Endothelial cell of umbilical vein (primary cell): Measurements from ENCODE around the gene SPAG16. TPM values are rescaled to one million over a fixed set of nuclear protein-coding genes. Genes with fewer than 3 reads are reported as not detected.

Experiments used
- BruUV-seq: library from RNA; stranded (reverse); fragments of 400-500 nt; replicated peaks from 2 replicates; lab custom pipeline; 2021; lab: Mats Ljungman, UMichigan
- CTCF ChIA-PET: fragments of 300-600, 350-600 bp; sonication (Branson Sonifier 250); formaldehyde crosslinking; loops from one replicate; lab custom pipeline; 2021; ENCODE audit warnings: antibody characterized with exemption, inconsistent platforms; lab: Charles Lee
- POLR2A ChIA-PET: fragments of 300-600, 350-600 bp; sonication (Branson Sonifier 250); formaldehyde crosslinking; loops from one replicate; lab custom pipeline; 2021; ENCODE audit warnings: antibody characterized with exemption, inconsistent platforms; lab: Charles Lee
- DNase-seq: peaks from one replicate; pipeline ENCODE4 v3.0.0-alpha.2; 2011; ENCODE audit warnings: low read depth, low spot score
- FAIRE-seq: peaks from 2 replicates; lab custom pipeline; 2011; peaks lifted over from hg19 to GRCh38; lab: Jason Lieb, UNC
- H2AFZ ChIP-seq: 2 replicates; pipeline ENCODE4 v1.6.0; 2012; ENCODE audit warnings: low read depth, low read length, control low read depth, inconsistent platforms
- H3K27ac ChIP-seq: 2 replicates; pipeline ENCODE4 v1.5.1; 2011; ENCODE audit warnings: low read depth, mild to moderate bottlenecking, control low read depth, low read length, moderate library complexity; ENCODE audit not compliant: insufficient read depth
- H3K27me3 ChIP-seq, 2 experiments: 2 replicates each; pipeline versions ENCODE4 v1.6.0 to v1.6.1; 2011; ENCODE audit warnings: low read length in 2 of 2, mixed read lengths in 1 of 2; ENCODE audit not compliant: control insufficient read depth in 2 of 2, insufficient read depth in 2 of 2
- H3K36me3 ChIP-seq, 2 experiments: 2 replicates in 1 of 2; 3 replicates in 1 of 2; pipeline ENCODE4 v1.5.1; 2011; ENCODE audit warnings: low read length in 2 of 2, mild to moderate bottlenecking in 1 of 2, moderate library complexity in 1 of 2; ENCODE audit not compliant: control insufficient read depth in 2 of 2, insufficient read depth in 2 of 2; ENCODE audit errors: extremely low read depth in 1 of 2
- H3K4me1 ChIP-seq: 3 replicates; pipeline ENCODE4 v1.5.1; 2011; ENCODE audit warnings: mild to moderate bottlenecking, low read length; ENCODE audit not compliant: control insufficient read depth, insufficient read depth; ENCODE audit errors: extremely low read depth
- H3K4me2 ChIP-seq: 2 replicates; pipeline ENCODE4 v1.6.1; 2011; ENCODE audit warnings: low read length, control low read depth, mixed read lengths; ENCODE audit not compliant: insufficient read depth
- H3K4me3 ChIP-seq, 3 experiments: fragments of 200-600 bp in 1 of 3; sonication (generic), shearing (Covaris generic) in 1 of 3; replicated peaks in 1 of 3; 2 replicates each; pipeline ENCODE4 v1.5.1; 2011 to 2016; ENCODE audit warnings: control low read depth in 3 of 3, low read length in 3 of 3, mild to moderate bottlenecking in 2 of 3, inconsistent platforms in 1 of 3, low read depth in 1 of 3, moderate library complexity in 1 of 3; ENCODE audit not compliant: insufficient read depth in 1 of 3
- H3K79me2 ChIP-seq: 2 replicates; pipeline ENCODE4 v1.6.0; 2012; ENCODE audit warnings: low read length, inconsistent platforms; ENCODE audit not compliant: control insufficient read depth, insufficient read depth
- H3K9ac ChIP-seq: replicated peaks from 2 replicates; pipeline ENCODE3; 2011; ENCODE audit warnings: low read length, control low read depth; ENCODE audit not compliant: insufficient read depth; ENCODE audit errors: extremely low read depth
- H3K9me1 ChIP-seq: replicated peaks from 3 replicates; pipeline ENCODE4 v1.6.0; 2011; ENCODE audit warnings: mild to moderate bottlenecking, low read length; ENCODE audit not compliant: control insufficient read depth, insufficient read depth; ENCODE audit errors: extremely low read depth
- H3K9me3 ChIP-seq: replicated peaks from 2 replicates; pipeline ENCODE4 v1.5.1; 2012; ENCODE audit warnings: low read length, inconsistent platforms; ENCODE audit not compliant: control insufficient read depth, insufficient read depth
- H4K20me1 ChIP-seq: replicated peaks from 2 replicates; pipeline ENCODE3; 2011; ENCODE audit warnings: mild to moderate bottlenecking, low read length; ENCODE audit not compliant: control insufficient read depth, insufficient read depth; ENCODE audit errors: extremely low read depth
- EZH2 ChIP-seq: IDR thresholded peaks from 2 replicates; pipeline ENCODE4 v1.6.1; 2012; ENCODE audit warnings: borderline replicate concordance, low read depth, mild to moderate bottlenecking, moderate library complexity, low read length, inconsistent platforms; ENCODE audit not compliant: severe bottlenecking
- FOS ChIP-seq: IDR thresholded peaks from 2 replicates; pipeline ENCODE4 v1.6.1; 2011; ENCODE audit warnings: mild to moderate bottlenecking, low read length, moderate library complexity, borderline replicate concordance; ENCODE audit not compliant: insufficient read depth
- GATA2 ChIP-seq: IDR thresholded peaks from 2 replicates; pipeline ENCODE4 v1.7.0; 2011; ENCODE audit warnings: low read depth, mild to moderate bottlenecking, moderate library complexity, mixed read lengths, low read length; ENCODE audit not compliant: insufficient read length, insufficient read depth
- JUN ChIP-seq: IDR thresholded peaks from 2 replicates; pipeline ENCODE4 v1.6.1; 2011; ENCODE audit warnings: borderline replicate concordance, low read depth; ENCODE audit not compliant: insufficient read length, insufficient read depth
- MYC ChIP-seq: IDR thresholded peaks from one replicate; pipeline ENCODE4 v1.6.1; 2011; ENCODE audit warnings: mild to moderate bottlenecking, low read depth, low read length
- POLR2A ChIP-seq: IDR thresholded peaks from 2 replicates; pipeline ENCODE4 v1.6.1; 2012; ENCODE audit warnings: low read depth, mild to moderate bottlenecking, control low read depth, low read length
- POLR2AphosphoS5 ChIP-seq: IDR thresholded peaks from 2 replicates; pipeline ENCODE4 v1.6.1; 2012; ENCODE audit warnings: low read depth, mild to moderate bottlenecking, control low read depth, low read length, moderate library complexity; ENCODE audit not compliant: insufficient read depth
- dilution Hi-C: fragments of 300-500 bp; cut with MboI; formaldehyde crosslinking; loops from one replicate; pipeline ENCODE4 v1.15.0; 2019; ENCODE audit warnings: low sequenced_read_pairs; ENCODE audit not compliant: extremely low pct_ligation_motif_present
- intact Hi-C: fragments of 100-400 bp; cut with micrococcal nuclease; formaldehyde crosslinking; loops from one replicate; pipeline ENCODE4 v1.10.0; 2022
- polyA plus RNA-seq, 4 experiments: library from polyadenylated mRNA; depleted of rRNA in 3 of 4; stranded (reverse) in 3 of 4; unstranded in 1 of 4; fragments of >200 nt; gene quantifications; 2 replicates each; pipeline versions ENCODE4 v1.2.1 to v1.2.3, GENCODE V29; 2011 to 2012; ENCODE audit warnings: missing spikeins in 1 of 4
- total RNA-seq: library from RNA; stranded (reverse); gene quantifications from 2 replicates; pipeline ENCODE4 v1.2.3, GENCODE V29; 2021
- TF ChIP-seq, protein P1 (sequence below), 2 donors: IDR thresholded peaks; 1 replicate in 1 of 2; 2 replicates in 1 of 2; pipeline ENCODE4 v1.5.1; 2011; ENCODE audit warnings: low read length in 2 of 2, mild to moderate bottlenecking in 2 of 2, moderate library complexity in 2 of 2, control low read depth in 1 of 2, inconsistent platforms in 1 of 2, low read depth in 1 of 2; ENCODE audit not compliant: insufficient read depth in 1 of 2; ENCODE audit errors: extremely low read depth in 1 of 2
- TF ChIP-seq, protein P2 (sequence below): IDR thresholded peaks from 2 replicates; pipeline ENCODE4 v1.6.1; 2011; ENCODE audit not compliant: insufficient read depth, insufficient read length

SPAG16 gene
- total and polyA plus RNA-seq, 2 donors (not counting 3 experiments of a cell fraction or from before 2014, with no cell fraction given): 4.0 to 7.7 TPM

DNA sequence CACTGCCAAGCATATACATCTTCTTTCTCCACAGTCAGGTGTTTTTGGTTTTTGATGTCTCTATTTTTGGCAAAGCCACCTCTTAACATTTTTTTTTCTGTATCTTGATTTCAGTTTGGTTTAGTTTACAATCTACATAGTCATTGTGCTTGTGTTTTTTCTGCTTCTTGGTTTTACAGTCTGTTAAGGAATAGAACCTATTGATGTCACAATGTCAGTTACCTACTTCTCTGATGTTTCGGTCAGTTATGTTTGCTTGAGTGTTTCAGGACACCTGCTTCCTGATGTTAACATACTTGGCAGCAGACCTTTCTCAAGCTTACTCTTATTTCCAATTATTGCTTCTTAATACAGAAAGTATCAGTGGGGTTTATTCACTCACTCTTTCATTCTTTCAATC is 253.3 kb downstream of the SPAG16 start:
- BruUV-seq: no TSS peak
- DNase-seq: no peak
- Histone ChIP-seq H3K4me1 (no peaks in the 10 kb centered on the region), H3K79me2 (no peaks in the 10 kb centered on the region), H3K4me2 (no peak overlapping the region), H2AFZ (no peak overlapping the region), H3K27ac (no peak overlapping the region), H3K36me3 (no peaks in the 10 kb centered on the region), H3K9me3 (peaks cover 3% of the 10 kb centered on the region), H3K9me1 (no peaks in the 10 kb centered on the region), H3K4me3 (no peak overlapping the region), H3K9ac (no peak overlapping the region), H3K27me3 (no peaks in the 10 kb centered on the region), H4K20me1 (no peaks in the 10 kb centered on the region)
- dilution Hi-C loops (no loop called here), intact Hi-C loops (no loop called here)
- FAIRE-seq: no peak
- TF ChIP-seq MYC (no peak), EZH2 (no peak), FOS (no peak), JUN (no peak)
- ChIA-PET POLR2A (no interaction called here), CTCF (no interaction called here)

- dilution Hi-C loops: no loop called here
- BruUV-seq: no TSS peak
- Histone ChIP-seq H3K4me3 (no peak overlapping the region), H3K27me3 (no peaks in the 10 kb centered on the region), H3K79me2 (no peaks in the 10 kb centered on the region), H3K27ac (no peak overlapping the region), H3K4me1 (no peaks in the 10 kb centered on the region), H2AFZ (no peak overlapping the region), H4K20me1 (no peaks in the 10 kb centered on the region), H3K4me2 (no peak overlapping the region), H3K9ac (no peak overlapping the region), H3K36me3 (no peaks in the 10 kb centered on the region), H3K9me1 (no peaks in the 10 kb centered on the region), H3K9me3 (peaks cover 3% of the 10 kb centered on the region)
- ChIA-PET POLR2A (no interaction called here), CTCF (no interaction called here)
- no peak for FAIRE-seq
- DNase-seq: no peak
- intact Hi-C loops: no loop called here
- TF ChIP-seq JUN (no peak), POLR2A (no peak), GATA2 (no peak), FOS (no peak), EZH2 (no peak), MYC (no peak), POLR2AphosphoS5 (no peak)
- TF ChIP-seq, protein P1, sequence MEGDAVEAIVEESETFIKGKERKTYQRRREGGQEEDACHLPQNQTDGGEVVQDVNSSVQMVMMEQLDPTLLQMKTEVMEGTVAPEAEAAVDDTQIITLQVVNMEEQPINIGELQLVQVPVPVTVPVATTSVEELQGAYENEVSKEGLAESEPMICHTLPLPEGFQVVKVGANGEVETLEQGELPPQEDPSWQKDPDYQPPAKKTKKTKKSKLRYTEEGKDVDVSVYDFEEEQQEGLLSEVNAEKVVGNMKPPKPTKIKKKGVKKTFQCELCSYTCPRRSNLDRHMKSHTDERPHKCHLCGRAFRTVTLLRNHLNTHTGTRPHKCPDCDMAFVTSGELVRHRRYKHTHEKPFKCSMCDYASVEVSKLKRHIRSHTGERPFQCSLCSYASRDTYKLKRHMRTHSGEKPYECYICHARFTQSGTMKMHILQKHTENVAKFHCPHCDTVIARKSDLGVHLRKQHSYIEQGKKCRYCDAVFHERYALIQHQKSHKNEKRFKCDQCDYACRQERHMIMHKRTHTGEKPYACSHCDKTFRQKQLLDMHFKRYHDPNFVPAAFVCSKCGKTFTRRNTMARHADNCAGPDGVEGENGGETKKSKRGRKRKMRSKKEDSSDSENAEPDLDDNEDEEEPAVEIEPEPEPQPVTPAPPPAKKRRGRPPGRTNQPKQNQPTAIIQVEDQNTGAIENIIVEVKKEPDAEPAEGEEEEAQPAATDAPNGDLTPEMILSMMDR (IDR thresholded peaks at IDR 0.05; ENCODE audit: extremely low read depth in 1 of 2, insufficient read depth in 1 of 2, low read depth in 1 of 2, low read length in 2 of 2): no peak
- TF ChIP-seq, protein P2, sequence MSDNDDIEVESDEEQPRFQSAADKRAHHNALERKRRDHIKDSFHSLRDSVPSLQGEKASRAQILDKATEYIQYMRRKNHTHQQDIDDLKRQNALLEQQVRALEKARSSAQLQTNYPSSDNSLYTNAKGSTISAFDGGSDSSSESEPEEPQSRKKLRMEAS: no peak
Measured at GRCh38 chr2:213544940-213545339, 260.7 kb downstream of the SPAG16 start.
